Measurements from ENCODE around the gene C1S.

DNA sequence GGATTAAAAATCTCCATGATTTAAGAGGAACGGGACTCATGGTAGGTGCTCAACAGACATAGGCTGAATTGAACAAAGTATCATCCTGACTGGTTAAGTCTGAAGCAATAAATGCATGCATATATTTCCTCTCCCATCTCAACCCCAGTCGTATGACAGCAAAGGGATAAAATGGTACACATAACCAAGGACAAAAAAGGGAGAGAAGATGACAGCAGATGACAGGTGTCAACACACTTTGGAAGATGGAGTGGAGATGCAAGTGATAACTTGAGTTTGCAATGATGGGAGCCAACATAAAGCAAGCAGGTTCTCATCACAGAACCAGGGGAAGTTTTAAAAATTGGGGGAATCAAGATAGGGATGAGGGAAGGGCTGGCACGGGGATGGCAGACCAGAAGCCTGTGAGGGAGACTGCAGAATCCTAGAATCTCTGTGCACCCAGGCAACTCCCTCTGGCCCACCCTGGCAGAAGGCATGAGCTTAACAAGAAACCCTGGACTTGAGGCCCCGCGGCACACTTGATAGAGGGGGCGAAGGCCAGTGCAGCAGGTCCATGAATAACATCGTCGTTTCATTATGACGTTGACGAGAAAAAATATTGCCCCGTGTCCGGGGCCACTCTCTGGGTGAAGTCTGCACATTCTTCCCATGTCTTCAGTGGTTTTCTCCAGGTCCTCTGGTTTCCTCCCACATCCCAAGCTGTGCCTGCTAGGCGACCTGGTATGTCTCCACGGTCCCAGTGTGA lies 43.5 kb downstream of the C1S start:
- TF ChIP-seq, protein P1, sequence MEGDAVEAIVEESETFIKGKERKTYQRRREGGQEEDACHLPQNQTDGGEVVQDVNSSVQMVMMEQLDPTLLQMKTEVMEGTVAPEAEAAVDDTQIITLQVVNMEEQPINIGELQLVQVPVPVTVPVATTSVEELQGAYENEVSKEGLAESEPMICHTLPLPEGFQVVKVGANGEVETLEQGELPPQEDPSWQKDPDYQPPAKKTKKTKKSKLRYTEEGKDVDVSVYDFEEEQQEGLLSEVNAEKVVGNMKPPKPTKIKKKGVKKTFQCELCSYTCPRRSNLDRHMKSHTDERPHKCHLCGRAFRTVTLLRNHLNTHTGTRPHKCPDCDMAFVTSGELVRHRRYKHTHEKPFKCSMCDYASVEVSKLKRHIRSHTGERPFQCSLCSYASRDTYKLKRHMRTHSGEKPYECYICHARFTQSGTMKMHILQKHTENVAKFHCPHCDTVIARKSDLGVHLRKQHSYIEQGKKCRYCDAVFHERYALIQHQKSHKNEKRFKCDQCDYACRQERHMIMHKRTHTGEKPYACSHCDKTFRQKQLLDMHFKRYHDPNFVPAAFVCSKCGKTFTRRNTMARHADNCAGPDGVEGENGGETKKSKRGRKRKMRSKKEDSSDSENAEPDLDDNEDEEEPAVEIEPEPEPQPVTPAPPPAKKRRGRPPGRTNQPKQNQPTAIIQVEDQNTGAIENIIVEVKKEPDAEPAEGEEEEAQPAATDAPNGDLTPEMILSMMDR (IDR thresholded peaks at IDR 0.05 in 2 of 3, conservative IDR thresholded peaks at IDR 0.05 in 1 of 3; ENCODE audit: insufficient read depth in 2 of 3, low read depth in 1 of 3, low read length in 3 of 3) = no peak
- TF ChIP-seq RAD51 (IDR thresholded peaks at IDR 0.05; ENCODE audit: borderline replicate concordance, low read depth) (no peak), SMAD1 (IDR thresholded peaks at IDR 0.05; ENCODE audit: low read depth, low read length, partially characterized antibody) (no peak), ELF1 (tag; IDR thresholded peaks at IDR 0.05) (no peak)

Data from K562 (cell line).